AG10803 (cell line): ENCODE measurements around the gene GLIS2.

Experiments used
- DNase-seq: peaks from one replicate; pipeline ENCODE4 v3.0.0; 2010; ENCODE audit warnings: low read depth
- H3K4me3 ChIP-seq: 2 replicates; pipeline ENCODE4 v1.5.1; 2011; ENCODE audit warnings: mild to moderate bottlenecking, low read length, control low read depth
- TF ChIP-seq, protein P1 (sequence below): conservative IDR thresholded peaks from 2 replicates; pipeline ENCODE4 v1.5.1; 2011; ENCODE audit warnings: mild to moderate bottlenecking, low read length, control low read depth, inconsistent platforms

GLIS2 gene

DNA sequence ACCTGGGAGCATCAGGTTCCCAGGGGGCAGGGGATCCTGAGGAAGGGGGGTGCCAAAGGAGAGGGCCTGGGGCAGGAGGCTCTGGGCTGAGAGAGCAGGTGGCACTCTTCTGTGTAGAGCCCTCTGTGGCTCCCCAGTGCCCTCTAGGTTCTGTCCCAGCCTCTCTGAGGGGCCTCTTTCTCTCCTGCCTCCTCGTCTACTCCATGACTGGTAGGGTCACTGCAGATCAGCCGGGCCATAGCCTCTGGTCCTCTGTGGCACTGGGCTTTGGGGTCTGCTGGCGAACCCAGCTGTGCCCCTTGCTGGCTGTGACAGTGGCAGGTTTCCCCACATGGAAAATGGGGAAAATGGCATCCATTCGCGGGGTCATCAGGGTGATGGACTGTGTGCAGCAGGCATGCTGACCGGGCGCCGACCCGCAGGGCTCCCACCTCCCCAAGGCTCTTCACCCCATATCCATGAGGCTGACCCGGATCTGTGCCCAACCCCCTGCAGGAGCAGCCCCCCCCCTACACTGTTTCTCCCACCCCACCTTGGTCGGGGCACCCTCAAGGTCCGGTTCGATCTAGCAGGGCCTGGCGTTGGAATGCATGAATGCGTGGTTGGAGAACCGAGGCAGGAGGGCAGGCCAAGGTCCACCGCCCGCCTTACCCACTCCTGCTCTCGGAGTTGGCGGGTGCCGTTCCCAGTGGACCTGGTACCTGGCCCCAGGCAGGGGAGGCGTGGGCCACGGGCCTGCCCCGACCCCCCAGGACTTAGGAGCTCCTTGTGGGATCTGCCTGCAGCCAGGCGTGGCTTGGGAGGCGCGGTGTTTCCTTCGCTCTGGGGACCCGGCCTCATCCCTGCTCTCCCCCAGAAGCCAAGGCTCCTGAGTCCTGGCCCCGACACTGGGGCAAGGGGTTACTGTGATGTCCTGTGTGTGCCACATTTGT, 6.5 kb downstream of the GLIS2 start:
- DNase-seq: no peak
- TF ChIP-seq, protein P1, sequence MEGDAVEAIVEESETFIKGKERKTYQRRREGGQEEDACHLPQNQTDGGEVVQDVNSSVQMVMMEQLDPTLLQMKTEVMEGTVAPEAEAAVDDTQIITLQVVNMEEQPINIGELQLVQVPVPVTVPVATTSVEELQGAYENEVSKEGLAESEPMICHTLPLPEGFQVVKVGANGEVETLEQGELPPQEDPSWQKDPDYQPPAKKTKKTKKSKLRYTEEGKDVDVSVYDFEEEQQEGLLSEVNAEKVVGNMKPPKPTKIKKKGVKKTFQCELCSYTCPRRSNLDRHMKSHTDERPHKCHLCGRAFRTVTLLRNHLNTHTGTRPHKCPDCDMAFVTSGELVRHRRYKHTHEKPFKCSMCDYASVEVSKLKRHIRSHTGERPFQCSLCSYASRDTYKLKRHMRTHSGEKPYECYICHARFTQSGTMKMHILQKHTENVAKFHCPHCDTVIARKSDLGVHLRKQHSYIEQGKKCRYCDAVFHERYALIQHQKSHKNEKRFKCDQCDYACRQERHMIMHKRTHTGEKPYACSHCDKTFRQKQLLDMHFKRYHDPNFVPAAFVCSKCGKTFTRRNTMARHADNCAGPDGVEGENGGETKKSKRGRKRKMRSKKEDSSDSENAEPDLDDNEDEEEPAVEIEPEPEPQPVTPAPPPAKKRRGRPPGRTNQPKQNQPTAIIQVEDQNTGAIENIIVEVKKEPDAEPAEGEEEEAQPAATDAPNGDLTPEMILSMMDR: no peak
- no peak overlapping the region for H3K4me3 ChIP-seq

DNA sequence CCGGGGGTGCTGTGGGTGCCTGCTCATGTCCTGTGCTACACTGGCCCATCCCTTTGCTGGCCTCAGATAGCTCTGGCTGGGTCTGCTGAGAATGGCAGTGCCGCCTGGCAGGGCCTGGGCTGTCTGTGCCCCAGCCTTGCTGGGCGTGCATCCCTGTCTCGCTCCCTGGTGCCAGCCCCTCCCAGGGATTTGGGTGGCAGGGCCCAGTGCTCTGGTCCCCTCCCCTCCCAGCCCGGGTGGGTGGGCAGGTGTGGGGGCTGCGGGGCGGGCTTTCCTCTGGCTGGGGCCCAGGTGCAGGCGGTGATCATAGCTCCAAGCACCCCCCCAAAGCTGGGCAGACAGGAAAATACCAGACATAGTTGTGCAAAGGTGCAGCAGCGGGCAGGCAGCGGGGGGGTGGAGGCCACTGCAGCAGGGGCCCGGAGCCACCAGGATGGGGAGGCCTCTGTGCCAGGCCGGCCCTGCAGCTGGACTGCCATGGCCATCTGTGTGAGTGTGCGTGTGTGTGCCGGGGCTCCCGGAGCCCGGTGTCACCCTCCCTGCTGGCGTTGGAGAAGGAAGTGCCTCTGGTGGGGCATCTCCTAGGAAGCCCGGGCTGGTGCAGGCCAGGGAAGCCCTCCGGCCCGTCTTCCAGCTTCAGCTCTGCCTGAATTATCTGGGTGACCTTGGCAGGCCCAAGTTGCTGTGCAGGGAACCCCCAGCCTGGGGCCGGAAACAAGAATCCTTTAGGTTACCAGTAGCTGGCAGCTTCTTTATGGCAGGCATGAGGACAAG, 7.4 kb downstream of the GLIS2 start:
- no peak for DNase-seq
- TF ChIP-seq, protein P1: no peak
- H3K4me3 ChIP-seq: peak overlapping the region; percentile 7; the same call in 1 of the 2 replicates

DNA sequence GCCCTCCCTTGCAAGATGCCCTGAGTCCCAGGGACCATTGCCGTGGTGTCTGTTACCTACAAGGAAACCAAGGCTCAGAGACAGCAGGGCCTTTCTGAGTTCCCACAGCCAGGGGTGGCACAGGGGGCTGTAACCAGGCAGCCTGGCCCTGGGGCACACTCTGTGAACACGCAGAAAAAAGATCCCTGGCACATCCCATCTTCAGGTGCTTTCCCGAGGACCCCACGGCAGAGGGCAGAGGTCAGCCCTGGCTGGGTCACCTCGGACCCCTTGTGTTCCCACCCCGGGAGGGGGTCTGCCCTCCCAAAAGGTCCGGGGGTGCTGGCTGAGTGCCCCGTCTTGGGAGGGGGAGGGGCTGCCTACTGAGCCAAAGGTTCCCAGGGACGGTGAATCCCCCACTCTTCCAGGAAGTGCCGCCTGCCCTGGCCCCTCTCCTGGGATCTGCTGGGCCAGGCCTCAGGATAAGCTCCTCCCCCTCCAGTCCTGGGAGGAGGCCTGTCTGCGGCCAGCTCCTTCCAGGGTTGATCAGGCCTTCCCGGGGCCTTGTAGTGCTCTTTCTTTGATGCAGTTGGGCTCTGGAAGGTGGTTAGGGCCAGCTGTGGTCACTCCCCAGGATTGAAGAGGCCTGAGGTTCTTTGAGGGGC, 8.1 kb downstream of the GLIS2 start:
- peak; percentile 62 for DNase-seq
- TF ChIP-seq, protein P1: no peak
- H3K4me3 ChIP-seq: peak overlapping the region; percentile 7; the same call in 1 of the 2 replicates

DNA sequence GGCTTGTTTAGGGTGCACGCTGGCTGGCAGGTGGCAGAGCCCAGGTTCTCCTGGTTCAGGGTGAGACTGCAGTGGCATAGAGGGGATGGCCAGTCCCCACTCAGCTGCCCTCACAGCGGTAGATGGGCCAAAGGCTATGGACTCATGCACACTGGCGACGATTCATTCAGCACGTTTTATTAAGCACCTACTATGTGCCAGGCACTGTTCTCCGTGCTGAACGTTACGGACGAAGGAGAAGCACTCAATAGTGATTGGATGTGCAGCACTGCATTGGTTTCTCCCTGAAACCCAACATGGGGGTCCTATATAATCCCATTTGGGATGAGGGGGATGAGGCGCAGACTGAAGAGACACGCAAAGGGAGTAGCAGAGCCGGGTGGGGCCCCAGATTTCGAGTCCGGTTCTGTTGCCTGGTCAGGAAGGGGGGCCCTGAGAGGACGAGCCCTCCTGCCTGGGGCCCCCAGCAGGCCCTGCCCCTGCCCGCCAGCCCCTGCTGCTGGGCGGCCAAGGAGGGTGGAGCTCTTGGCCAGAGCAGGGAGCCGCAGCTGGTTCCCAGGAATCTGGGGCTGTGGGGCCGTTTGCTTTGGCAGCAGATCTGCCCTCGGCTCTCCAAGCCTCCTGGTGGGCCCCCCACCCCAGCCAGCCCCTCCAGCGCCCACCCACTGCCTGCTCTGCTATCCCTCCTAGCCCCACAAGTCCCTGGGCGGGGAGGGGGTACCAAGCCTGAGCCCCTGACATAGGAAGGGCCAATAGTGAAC, 8.8 kb downstream of the GLIS2 start:
- TF ChIP-seq, protein P1: no peak
- no peak overlapping the region for H3K4me3 ChIP-seq
- DNase-seq: no peak

DNA sequence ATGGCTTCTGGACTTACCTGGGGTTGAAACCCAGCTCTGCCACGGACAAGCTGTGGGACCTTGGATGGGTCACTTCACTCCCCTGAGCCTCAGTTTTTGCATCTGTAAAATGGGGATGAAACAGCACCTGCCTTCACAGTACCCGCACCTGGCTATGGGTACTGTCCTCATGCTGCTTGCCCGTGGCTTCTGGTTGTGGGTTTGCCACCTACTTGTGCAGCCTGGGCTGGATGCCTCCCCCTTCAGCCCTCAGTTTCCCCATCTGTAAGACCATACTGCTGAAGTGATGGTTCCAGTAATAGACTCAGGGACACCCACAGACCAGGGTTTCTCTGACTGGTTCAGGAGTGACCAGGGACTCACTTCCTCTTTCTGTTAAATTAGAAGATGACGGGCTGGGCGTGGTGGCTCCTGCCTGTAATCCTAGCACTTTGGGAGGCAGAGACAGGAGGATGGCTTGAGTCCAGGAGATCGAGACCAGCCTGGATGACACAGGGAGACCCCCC, 9.4 kb downstream of the GLIS2 start:
- TF ChIP-seq, protein P1: no peak
- H3K4me3 ChIP-seq: no peak overlapping the region
- no peak for DNase-seq

DNA sequence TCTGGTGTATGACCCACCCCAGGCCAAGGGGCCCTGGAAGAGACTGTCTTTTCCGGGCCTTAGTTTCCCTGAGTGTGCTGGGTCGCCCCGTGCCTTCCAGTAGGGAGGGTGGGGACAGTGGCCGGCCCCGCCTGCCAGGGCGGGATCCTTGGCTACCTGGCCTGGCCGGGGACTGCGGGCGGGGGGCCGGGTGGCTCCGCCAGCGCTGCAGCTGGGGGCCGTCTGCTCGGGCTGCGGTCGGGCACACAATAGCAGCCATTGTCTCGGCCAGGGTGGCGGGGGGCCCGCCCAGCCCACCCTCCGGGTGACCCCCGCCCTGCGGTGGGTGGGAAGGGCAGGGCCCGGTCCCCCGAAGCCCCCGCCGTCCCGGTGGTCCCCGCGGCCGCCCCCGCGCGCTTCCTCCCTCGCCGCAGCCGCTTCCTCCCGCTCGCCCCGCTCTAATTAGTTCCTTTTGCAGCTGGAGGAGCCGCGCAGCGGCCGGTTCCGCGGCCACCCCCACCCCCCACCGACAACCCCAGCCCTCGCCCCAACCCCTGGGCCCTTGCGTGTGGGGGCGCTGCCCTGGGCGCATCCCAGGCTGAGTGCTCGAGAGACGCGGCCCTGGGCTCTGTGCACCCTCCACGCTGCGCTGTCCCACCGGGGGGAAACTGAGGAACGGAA, 11.6 kb downstream of the GLIS2 start:
- H3K4me3 ChIP-seq: peak overlapping the region; percentile 48
- no peak for DNase-seq
- TF ChIP-seq, protein P1: no peak
